ENCODE results near the gene TRABD.
"Not testable (repeated sequence)": the region's sequence is repeated elsewhere in the genome, so short reads cannot be mapped to it uniquely, and the experiment has no call there.

The TRABD gene

GRCh38 chr22:50157709-50158375, 27.9 kb upstream of the TRABD start:
- no peak for TF ChIP-seq CTCF (conservative IDR thresholded peaks at IDR 0.05; ENCODE audit: low read depth, low read length)
- H3K4me3 ChIP-seq (ENCODE audit: low read length) = no peak overlapping the region
- no peak for DNase-seq (ENCODE audit: low read depth)

DNA sequence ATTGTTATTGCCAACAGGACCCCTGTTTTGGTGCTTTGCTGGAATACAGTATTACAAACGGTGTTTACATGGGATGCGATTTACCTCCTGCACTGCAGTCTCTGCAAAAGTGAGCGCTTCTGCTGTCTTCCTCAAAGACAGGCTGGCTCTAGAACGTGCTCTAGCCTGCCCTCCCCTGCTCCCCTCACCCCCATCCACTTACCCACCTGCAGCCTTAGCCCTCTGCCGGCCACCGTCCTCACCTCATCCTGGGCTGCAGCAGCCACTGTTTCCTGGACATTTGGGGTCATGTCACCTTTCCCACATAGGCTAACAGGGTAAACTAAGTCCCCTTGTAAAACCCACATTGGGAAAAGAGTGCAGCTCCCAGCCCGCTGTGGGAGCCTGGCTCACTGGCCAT, 24.8 kb upstream of the TRABD start:
- no peak for TF ChIP-seq CTCF (conservative IDR thresholded peaks at IDR 0.05; ENCODE audit: low read depth, low read length)
- H3K4me3 ChIP-seq (ENCODE audit: low read length) = no peak overlapping the region
- DNase-seq (ENCODE audit: low read depth) = no peak

DNA sequence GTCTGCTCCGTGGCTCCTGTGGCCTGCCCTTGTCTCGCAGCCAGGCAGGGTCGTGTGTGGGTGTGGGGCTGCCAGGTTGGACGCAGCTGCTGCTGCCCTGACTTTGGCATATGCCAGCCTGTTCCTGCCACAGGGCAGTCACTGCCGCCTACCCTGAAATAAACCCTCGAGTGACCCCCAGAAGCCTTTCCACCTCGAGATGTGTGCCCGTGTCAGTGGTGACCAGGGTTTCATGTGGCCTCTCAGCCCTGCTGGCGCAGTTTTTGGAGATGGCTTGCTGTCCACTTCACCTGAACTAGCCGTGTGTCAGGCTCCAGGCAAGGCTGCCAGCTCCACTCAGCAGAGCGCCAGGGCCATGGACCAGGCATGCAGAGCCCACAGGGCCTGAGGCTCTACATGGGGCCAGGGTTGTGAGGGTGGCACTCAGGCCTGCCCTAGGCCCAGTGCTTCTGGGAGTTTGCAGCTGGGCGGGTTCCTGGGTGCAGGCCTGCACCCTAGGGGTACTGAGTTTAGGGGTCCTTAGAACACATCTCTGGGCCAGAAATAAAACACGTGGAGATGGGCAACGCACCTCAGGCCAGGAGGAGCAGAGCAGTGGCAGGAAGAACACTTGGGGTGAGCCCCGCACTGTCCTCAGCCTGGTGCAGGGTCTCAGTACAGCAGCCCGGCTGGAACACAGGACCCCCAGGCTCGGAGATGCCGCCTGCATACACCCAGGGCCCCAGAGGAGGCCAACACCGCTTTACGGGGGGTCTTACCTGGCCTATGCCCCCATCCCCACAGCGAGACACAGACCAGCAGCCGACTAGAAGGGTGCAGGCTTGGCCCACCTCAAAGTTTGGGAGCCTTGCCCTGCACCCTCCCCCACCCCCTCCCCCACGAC, 24.0 kb upstream of the TRABD start:
- TF ChIP-seq CTCF (conservative IDR thresholded peaks at IDR 0.05; ENCODE audit: low read depth, low read length) = no peak
- DNase-seq (ENCODE audit: low read depth) = no peak
- H3K4me3 ChIP-seq (ENCODE audit: low read length) = no peak overlapping the region

- no peak overlapping the region for H3K4me3 ChIP-seq (ENCODE audit: low read length)
- no peak for TF ChIP-seq CTCF (conservative IDR thresholded peaks at IDR 0.05; ENCODE audit: low read depth, low read length)
- DNase-seq (ENCODE audit: low read depth) = no peak
These were observed 23.2 kb upstream of the TRABD start for GRCh38 chr22:50162391-50162956.

- no peak for TF ChIP-seq CTCF (conservative IDR thresholded peaks at IDR 0.05; ENCODE audit: low read depth, low read length)
- no peak overlapping the region for H3K4me3 ChIP-seq (ENCODE audit: low read length)
- no peak for DNase-seq (ENCODE audit: low read depth)
These were observed 20.1 kb upstream of the TRABD start for GRCh38 chr22:50165436-50166123.

GRCh38 chr22:50167689-50168489, 17.8 kb upstream of the TRABD start:
- no peak for TF ChIP-seq CTCF (conservative IDR thresholded peaks at IDR 0.05; ENCODE audit: low read depth, low read length)
- DNase-seq (ENCODE audit: low read depth) = no peak
- H3K4me3 ChIP-seq (ENCODE audit: low read length) = no peak overlapping the region

- H3K4me3 ChIP-seq (ENCODE audit: low read length); DNase-seq (ENCODE audit: low read depth): not testable (repeated sequence)
These were observed 17.1 kb upstream of the TRABD start for GRCh38 chr22:50168490-50169180.
